HepG2 (cell line): ENCODE results near the gene CTXN1. TPM values are rescaled to one million over a fixed set of nuclear protein-coding genes. Genes with fewer than 3 reads are reported as not detected.
"Not testable (repeated sequence)": the region's sequence is repeated elsewhere in the genome, so short reads cannot be mapped to it uniquely, and the experiment has no call there.

Experiments
- ATAC-seq: fragments of 200-7000 bp; cut with Tn5 transposase; 3 replicates; pipeline ENCODE4 v1.9.1; 2020; ENCODE audit warnings: mild to moderate bottlenecking, moderate library complexity
- BruUV-seq: library from RNA; stranded (reverse); fragments of 400-500 nt; replicated peaks from 2 replicates; lab custom pipeline; 2021; lab: Mats Ljungman, UMichigan
- CTCF ChIA-PET: fragments of 300-600 bp; formaldehyde crosslinking; extraction: SDS; loops from one replicate; lab custom pipeline; 2021; ENCODE audit warnings: low total read pairs, inconsistent platforms, low intra/inter-chr PET ratio; lab: Yijun Ruan, JAX
- POLR2A ChIA-PET: fragments of 350-600 bp; sonication (Branson Sonifier 250); formaldehyde crosslinking; loops from one replicate; lab custom pipeline; 2020; ENCODE audit warnings: antibody characterized with exemption, inconsistent platforms; lab: Yijun Ruan, JAX
- DNase-seq: peaks from one replicate; pipeline ENCODE4 v3.0.0-alpha.2; 2015; ENCODE audit warnings: low spot score
- FAIRE-seq: peaks from 3 replicates; lab custom pipeline; 2011; peaks lifted over from hg19 to GRCh38; lab: Jason Lieb, UNC
- H2AFZ ChIP-seq: one replicate; pipeline ENCODE4 v1.6.1; 2011; ENCODE audit warnings: low read length, inconsistent platforms
- H3K27ac ChIP-seq: fragments of 300-600 bp; 3 replicates; pipeline ENCODE4 v1.8.0; 2011; ENCODE audit warnings: mixed run types, mild to moderate bottlenecking, mixed read lengths, low read length, inconsistent platforms; ENCODE audit not compliant: insufficient read depth; ENCODE audit errors: extremely low read length
- H3K27me3 ChIP-seq, 2 experiments: fragments of 200-600 bp in 1 of 2; 2 replicates in 1 of 2; 3 replicates in 1 of 2; pipeline versions ENCODE4 v1.6.0 to v1.8.0; 2011; ENCODE audit warnings: low read length in 2 of 2, mild to moderate bottlenecking in 2 of 2, moderate library complexity in 2 of 2, inconsistent platforms in 1 of 2; ENCODE audit not compliant: insufficient read depth in 2 of 2, control insufficient read depth in 1 of 2
- H3K36me3 ChIP-seq, 2 experiments: fragments of 200-600 bp in 1 of 2; replicated peaks in 1 of 2; 2 replicates in 1 of 2; 3 replicates in 1 of 2; pipeline versions ENCODE4 v1.5.1 to v1.8.0; 2011; ENCODE audit warnings: low read length in 2 of 2, inconsistent platforms in 1 of 2; ENCODE audit not compliant: insufficient read depth in 2 of 2, control insufficient read depth in 1 of 2
- H3K4me1 ChIP-seq: 2 replicates; pipeline ENCODE4 v1.5.1; 2012; ENCODE audit warnings: low read length, inconsistent platforms; ENCODE audit not compliant: insufficient read depth
- H3K4me2 ChIP-seq: 2 replicates; pipeline ENCODE4 v1.6.0; 2011; ENCODE audit warnings: low read depth, low read length, inconsistent platforms
- H3K4me3 ChIP-seq, 3 experiments: fragments of 200-600 bp in 1 of 3; sonication (generic), shearing (Covaris generic) in 1 of 3; replicated peaks in 1 of 3; 2 replicates each; pipeline ENCODE4 v1.5.1; 2011 to 2016; ENCODE audit warnings: low read length in 3 of 3, inconsistent platforms in 2 of 3, low read depth in 2 of 3, mild to moderate bottlenecking in 2 of 3, control low read depth in 1 of 3, mixed read lengths in 1 of 3; ENCODE audit not compliant: insufficient read depth in 1 of 3
- H3K79me2 ChIP-seq: one replicate; pipeline ENCODE4 v1.6.1; 2011; ENCODE audit warnings: low read length, inconsistent platforms; ENCODE audit not compliant: insufficient read depth
- H3K9ac ChIP-seq: 2 replicates; pipeline ENCODE4 v1.6.0; 2011; ENCODE audit warnings: mild to moderate bottlenecking, low read depth, low read length, inconsistent platforms; ENCODE audit not compliant: insufficient read depth
- H3K9me3 ChIP-seq: 2 replicates; pipeline ENCODE4 v1.5.1; 2012; ENCODE audit warnings: mild to moderate bottlenecking, low read length
- H4K20me1 ChIP-seq: 2 replicates; pipeline ENCODE4 v1.6.0; 2011; ENCODE audit warnings: inconsistent platforms, mild to moderate bottlenecking, low read length, moderate library complexity; ENCODE audit not compliant: insufficient read depth
- FOSL2 ChIP-seq: sonication (generic); formaldehyde crosslinking; IDR thresholded peaks from 2 replicates; pipeline ENCODE4 v1.4.0; 2020; ENCODE audit warnings: missing genetic modification reagents
- JUNB ChIP-seq: sonication (generic); formaldehyde crosslinking; IDR thresholded peaks from 2 replicates; pipeline ENCODE4 v1.8.0; 2022; ENCODE audit warnings: missing genetic modification reagents, mild to moderate bottlenecking, borderline replicate concordance
- ZMYM3 ChIP-seq: sonication (generic); formaldehyde crosslinking; IDR thresholded peaks from 2 replicates; pipeline ENCODE4 v1.5.1; 2020; ENCODE audit warnings: mild to moderate bottlenecking, missing genetic modification reagents
- ZNF121 ChIP-seq: sonication (generic); formaldehyde crosslinking; IDR thresholded peaks from 2 replicates; pipeline ENCODE4 v1.5.0; 2020; ENCODE audit warnings: mild to moderate bottlenecking, missing genetic modification reagents
- ZNF460 ChIP-seq: sonication (generic); formaldehyde crosslinking; IDR thresholded peaks from 2 replicates; pipeline ENCODE4 v1.5.1; 2020; ENCODE audit warnings: missing genetic modification reagents, mild to moderate bottlenecking, borderline replicate concordance
- ZNF768 ChIP-seq: sonication (generic); formaldehyde crosslinking; IDR thresholded peaks from 2 replicates; pipeline ENCODE4 v1.4.0; 2020; ENCODE audit warnings: missing genetic modification reagents
- ZNF770 ChIP-seq: sonication (generic); formaldehyde crosslinking; IDR thresholded peaks from 2 replicates; pipeline ENCODE4 v1.5.0; 2020; ENCODE audit warnings: mild to moderate bottlenecking, missing genetic modification reagents
- WGBS: methylation state at CpG from one replicate; pipeline ENCODE4 v1.1.6; 2017; ENCODE audit warnings: low lambda C conversion rate; 5-methylcytosine and 5-hydroxymethylcytosine counted together
- in situ Hi-C: cut with HindIII; loops from 2 replicates; pipeline ENCODE4 v1.10.0; 2017; ENCODE audit warnings: low pct_unique_long_range_greater_than_20kb; ENCODE audit not compliant: extremely low pct_ligation_motif_present
- intact Hi-C: fragments of 100-400 bp; cut with micrococcal nuclease; formaldehyde crosslinking; loops from one replicate; pipeline ENCODE4 v1.10.0; 2022; ENCODE audit not compliant: unreplicated experiment
- polyA plus RNA-seq, 8 experiments: library from polyadenylated mRNA; depleted of rRNA in 3 of 8; stranded (reverse) in 7 of 8; unstranded in 1 of 8; fragments of >200 nt; fragmentation: Illumina TruSeq in 4 of 8; extraction: Trizol in 4 of 8; gene quantifications; 2 replicates each; pipeline versions ENCODE4 v1.2.1 to v1.2.3, GENCODE V29; 2011 to 2016; ENCODE audit warnings: low read depth in 4 of 8, missing spikeins in 1 of 8, mixed read lengths in 1 of 8; ENCODE audit not compliant: insufficient read depth in 1 of 8
- total RNA-seq, 5 experiments: library from RNA; depleted of rRNA; stranded (reverse); fragments of >200 nt; fragmentation: Illumina TruSeq; extraction: Trizol; gene quantifications; 2 replicates each; pipeline ENCODE4 v1.2.3, GENCODE V29; 2016; ENCODE audit warnings: low read depth in 1 of 5
- TF ChIP-seq, protein P1 (sequence below): sonication (generic); formaldehyde crosslinking; IDR thresholded peaks from 2 replicates; pipeline ENCODE4 v1.4.0; 2020; ENCODE audit warnings: missing genetic modification reagents
- TF ChIP-seq, protein P2 (sequence below): sonication (generic); formaldehyde crosslinking; IDR thresholded peaks from 2 replicates; pipeline ENCODE4 v1.4.0; 2020; ENCODE audit warnings: missing genetic modification reagents, mild to moderate bottlenecking, borderline replicate concordance

The CTXN1 gene
- total and polyA plus RNA-seq, 2 of the 13 experiments (the other 11 are each of a cell fraction or from before 2014, with no cell fraction given): 0.11 TPM; not detected in 1

DNA sequence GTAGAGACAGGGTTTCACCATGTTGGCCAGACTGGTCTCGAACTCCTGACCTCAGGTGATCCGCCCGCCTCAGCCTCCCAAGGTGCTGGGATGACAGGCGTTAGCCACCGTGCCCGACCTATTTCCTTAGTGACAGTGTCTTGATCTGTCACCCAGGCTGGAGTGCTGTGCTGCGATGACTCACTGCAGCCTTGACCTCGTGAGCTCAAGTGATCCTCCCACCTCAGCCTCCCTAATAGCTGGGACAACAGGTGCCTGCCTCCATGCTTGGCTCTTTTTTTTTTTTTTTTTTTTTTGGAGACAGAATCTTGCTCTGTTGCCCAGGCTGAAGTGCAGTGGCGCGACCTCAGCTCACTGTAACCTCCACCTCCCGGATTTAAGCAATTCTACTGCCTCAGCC, 4.1 kb upstream of the CTXN1 start:
- TF ChIP-seq ZNF121 (CRISPR knock-in tag): peak; percentile 67
- 0 out of 2 replicates have a peak, but pooled peaks have one; percentile 31 for TF ChIP-seq ZMYM3 (CRISPR knock-in tag)
- TF ChIP-seq ZNF768: 0 out of 2 replicates have a peak, but pooled peaks have one; percentile 12
- peak; percentile 88 for TF ChIP-seq FOSL2
- peak; percentile 91 for TF ChIP-seq ZNF770
- peak; percentile 77 for TF ChIP-seq ZNF460 (CRISPR knock-in tag)
- TF ChIP-seq, protein P1, sequence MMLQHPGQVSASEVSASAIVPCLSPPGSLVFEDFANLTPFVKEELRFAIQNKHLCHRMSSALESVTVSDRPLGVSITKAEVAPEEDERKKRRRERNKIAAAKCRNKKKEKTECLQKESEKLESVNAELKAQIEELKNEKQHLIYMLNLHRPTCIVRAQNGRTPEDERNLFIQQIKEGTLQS (CRISPR knock-in tag): 0 out of 2 replicates have a peak, but pooled peaks have one; percentile 28
- TF ChIP-seq JUNB (CRISPR knock-in tag): 0 out of 2 replicates have a peak, but pooled peaks have one; percentile 40
- TF ChIP-seq, protein P2, sequence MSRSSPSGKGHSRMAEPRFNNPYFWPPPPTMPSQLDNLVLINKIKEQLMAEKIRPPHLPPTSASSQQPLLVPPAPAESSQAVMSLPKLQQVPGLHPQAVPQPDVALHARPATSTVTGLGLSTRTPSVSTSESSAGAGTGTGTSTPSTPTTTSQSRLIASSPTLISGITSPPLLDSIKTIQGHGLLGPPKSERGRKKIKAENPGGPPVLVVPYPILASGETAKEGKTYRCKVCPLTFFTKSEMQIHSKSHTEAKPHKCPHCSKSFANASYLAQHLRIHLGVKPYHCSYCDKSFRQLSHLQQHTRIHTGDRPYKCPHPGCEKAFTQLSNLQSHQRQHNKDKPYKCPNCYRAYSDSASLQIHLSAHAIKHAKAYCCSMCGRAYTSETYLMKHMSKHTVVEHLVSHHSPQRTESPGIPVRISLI (CRISPR knock-in tag): 0 out of 2 replicates have a peak, but pooled peaks have one; percentile 30
- CTCF ChIA-PET: not testable (repeated sequence)
- WGBS: 85% methylated on average over 7 of the region's 11 CpGs

More for the DNA sequence above, 4.1 kb upstream of the CTXN1 start:
- H3K4me1 ChIP-seq, H4K20me1 ChIP-seq, H3K4me3 ChIP-seq, FAIRE-seq, BruUV-seq, DNase-seq, H3K9ac ChIP-seq, ATAC-seq, H3K27ac ChIP-seq, H3K9me3 ChIP-seq, intact Hi-C loops, H2AFZ ChIP-seq, H3K27me3 ChIP-seq, in situ Hi-C loops, H3K4me2 ChIP-seq, H3K79me2 ChIP-seq: not testable (repeated sequence)
- H3K36me3 ChIP-seq: peaks cover 30 to 47% of the 10 kb centered on the region in 2 experiments; a peak in 4 of 5 replicates
- POLR2A ChIA-PET: interaction anchor here (1.1 to 5.2 kb wide), 4 partner anchors 10 to 61 kb away, joined by 3 to 57 read pairs (median 20); partner anchors contain the start of genes MAP2K7, SNAPC2 and TIMM44
